H1 (cell line): ENCODE measurements around the gene SLC24A4. TPM values are rescaled to one million over a fixed set of nuclear protein-coding genes. Genes with fewer than 3 reads are reported as not detected.

ENCODE experiments used
- CTCF ChIA-PET: fragments of 300-600 bp; sonication (Branson Sonifier 250); formaldehyde crosslinking; loops from one replicate; lab custom pipeline; 2021; ENCODE audit not compliant: partially characterized antibody; lab: Charles Lee
- POLR2A ChIA-PET: fragments of 300-600 bp; sonication (Branson Sonifier 250); formaldehyde crosslinking; loops from one replicate; lab custom pipeline; 2021; ENCODE audit warnings: inconsistent platforms; ENCODE audit not compliant: partially characterized antibody; lab: Charles Lee
- DNase-seq, 2 experiments: peaks; one replicate each; pipeline versions ENCODE4 v3.0.0 to v3.0.0-alpha.2; 2010 to 2022; ENCODE audit warnings: low spot score in 2 of 2, low read depth in 1 of 2, mixed read lengths in 1 of 2
- FAIRE-seq: peaks from 2 replicates; lab custom pipeline; 2011; peaks lifted over from hg19 to GRCh38; lab: Jason Lieb, UNC
- H2AFZ ChIP-seq: 2 replicates; pipeline ENCODE4 v1.8.1; 2012; ENCODE audit warnings: low read length, inconsistent platforms
- H2AK5ac ChIP-seq: 2 replicates; pipeline ENCODE4 v1.6.1; 2013; ENCODE audit warnings: low read depth, low read length
- H2BK120ac ChIP-seq: replicated peaks from 2 replicates; pipeline ENCODE3; 2013; ENCODE audit warnings: low read depth, low read length, inconsistent platforms
- H2BK12ac ChIP-seq: 2 replicates; pipeline ENCODE4 v1.6.1; 2013; ENCODE audit warnings: low read depth, low read length
- H2BK15ac ChIP-seq: 2 replicates; pipeline ENCODE4 v1.6.1; 2013; ENCODE audit warnings: low read length
- H2BK20ac ChIP-seq: 2 replicates; pipeline ENCODE4 v1.6.1; 2013; ENCODE audit warnings: low read length
- H2BK5ac ChIP-seq: 2 replicates; pipeline ENCODE4 v1.6.1; 2013; ENCODE audit warnings: low read depth, low read length
- H3K14ac ChIP-seq: 2 replicates; pipeline ENCODE4 v1.6.1; 2013; ENCODE audit warnings: inconsistent platforms; ENCODE audit not compliant: insufficient read length
- H3K18ac ChIP-seq: 2 replicates; pipeline ENCODE4 v1.6.1; 2013; ENCODE audit warnings: low read length; ENCODE audit errors: extremely low read depth
- H3K23ac ChIP-seq: 2 replicates; pipeline ENCODE4 v1.6.1; 2013; ENCODE audit warnings: inconsistent platforms; ENCODE audit not compliant: insufficient read length
- H3K23me2 ChIP-seq: 2 replicates; pipeline ENCODE4 v1.6.1; 2013; ENCODE audit warnings: low read depth, low read length
- H3K27ac ChIP-seq: 2 replicates; pipeline ENCODE4 v1.6.1; 2011; ENCODE audit warnings: low read depth, low read length, inconsistent platforms
- H3K27me3 ChIP-seq, 4 experiments: replicated peaks in 1 of 4; 1 replicate in 1 of 4; 2 replicates in 3 of 4; pipeline versions ENCODE4 v1.6.1 to v1.8.1; 2011 to 2013; ENCODE audit warnings: low read length in 3 of 4, mild to moderate bottlenecking in 3 of 4, inconsistent platforms in 2 of 4, mixed read lengths in 2 of 4, moderate library complexity in 1 of 4; ENCODE audit not compliant: control insufficient read depth in 3 of 4, insufficient read depth in 3 of 4; ENCODE audit errors: extremely low read depth in 1 of 4
- H3K36me3 ChIP-seq, 4 experiments: 2 replicates each; pipeline versions ENCODE4 v1.6.1 to v1.8.1; 2011 to 2013; ENCODE audit warnings: mild to moderate bottlenecking in 4 of 4, low read length in 3 of 4, moderate library complexity in 2 of 4, control low read depth in 1 of 4, inconsistent platforms in 1 of 4; ENCODE audit not compliant: insufficient read depth in 4 of 4, control insufficient read depth in 2 of 4
- H3K4ac ChIP-seq: replicated peaks from 2 replicates; pipeline ENCODE3; 2013; ENCODE audit warnings: low read length, low read depth, mixed read lengths, inconsistent platforms; ENCODE audit not compliant: insufficient read length
- H3K4me1 ChIP-seq, 4 experiments: replicated peaks in 1 of 4; 1 replicate in 1 of 4; 2 replicates in 3 of 4; pipeline versions ENCODE4 v1.6.1 to v1.8.1; 2011 to 2013; ENCODE audit warnings: low read length in 3 of 4, inconsistent platforms in 2 of 4, mixed read lengths in 1 of 4; ENCODE audit not compliant: insufficient read depth in 4 of 4, control insufficient read depth in 3 of 4
- H3K4me2 ChIP-seq, 2 experiments: 2 replicates each; pipeline versions ENCODE4 v1.6.1 to v1.8.1; 2011 to 2013; ENCODE audit warnings: low read depth in 2 of 2, low read length in 2 of 2, control low read depth in 1 of 2, inconsistent platforms in 1 of 2, mild to moderate bottlenecking in 1 of 2; ENCODE audit not compliant: insufficient read depth in 1 of 2
- H3K4me3 ChIP-seq, 4 experiments: fragments of 200-600, 300-600 bp in 1 of 4; sonication (generic), shearing (Covaris generic), sonication (Bioruptor Twin) in 1 of 4; 2 replicates each; pipeline versions ENCODE4 v1.5.1 to v1.8.1; 2011 to 2016; ENCODE audit warnings: low read length in 4 of 4, low read depth in 3 of 4, control low read depth in 2 of 4, inconsistent platforms in 2 of 4, mild to moderate bottlenecking in 2 of 4, mixed read lengths in 1 of 4, moderate library complexity in 1 of 4; ENCODE audit not compliant: insufficient read depth in 2 of 4; ENCODE audit errors: extremely low read depth in 1 of 4
- H3K56ac ChIP-seq: replicated peaks from 2 replicates; pipeline ENCODE3; 2013; ENCODE audit warnings: low read depth, mild to moderate bottlenecking, mixed read lengths, low read length, inconsistent platforms; ENCODE audit not compliant: insufficient read length
- H3K79me1 ChIP-seq: 2 replicates; pipeline ENCODE4 v1.6.1; 2013; ENCODE audit warnings: low read depth, low read length, control low read depth
- H3K79me2 ChIP-seq, 2 experiments: 2 replicates each; pipeline versions ENCODE4 v1.6.1 to v1.8.1; 2012 to 2013; ENCODE audit warnings: low read length in 2 of 2, mild to moderate bottlenecking in 2 of 2, inconsistent platforms in 1 of 2; ENCODE audit not compliant: insufficient read depth in 2 of 2, control insufficient read depth in 1 of 2
- H3K9ac ChIP-seq, 4 experiments: replicated peaks in 1 of 4; 1 replicate in 1 of 4; 2 replicates in 3 of 4; pipeline versions ENCODE4 v1.6.1 to v1.8.1; 2011 to 2013; ENCODE audit warnings: low read depth in 3 of 4, low read length in 3 of 4, control low read depth in 2 of 4, mild to moderate bottlenecking in 2 of 4, moderate library complexity in 2 of 4, inconsistent platforms in 1 of 4; ENCODE audit errors: extremely low read depth in 1 of 4
- H3K9me3 ChIP-seq, 2 experiments: 2 replicates each; pipeline versions ENCODE4 v1.6.1 to v1.8.1; 2012 to 2013; ENCODE audit warnings: mild to moderate bottlenecking in 2 of 2, moderate library complexity in 2 of 2, control low read depth in 1 of 2, inconsistent platforms in 1 of 2, low read depth in 1 of 2, low read length in 1 of 2, mixed read lengths in 1 of 2; ENCODE audit not compliant: insufficient read depth in 2 of 2
- H4K20me1 ChIP-seq, 2 experiments: replicated peaks in 1 of 2; 2 replicates each; pipeline versions ENCODE3 to v1.8.1; 2011 to 2013; ENCODE audit warnings: inconsistent platforms in 2 of 2, low read length in 2 of 2, mild to moderate bottlenecking in 1 of 2; ENCODE audit not compliant: insufficient read depth in 2 of 2, control insufficient read depth in 1 of 2
- H4K5ac ChIP-seq: 2 replicates; pipeline ENCODE4 v1.6.1; 2013; ENCODE audit warnings: low read length, low read depth, mixed read lengths, inconsistent platforms; ENCODE audit not compliant: insufficient read length
- H4K8ac ChIP-seq: 2 replicates; pipeline ENCODE4 v1.8.0; 2013; ENCODE audit warnings: mild to moderate bottlenecking, moderate library complexity, low read length, inconsistent platforms; ENCODE audit not compliant: insufficient read depth; ENCODE audit errors: extremely low read depth
- H4K91ac ChIP-seq: replicated peaks from 2 replicates; pipeline ENCODE3; 2013; ENCODE audit warnings: low read length, mixed read lengths, inconsistent platforms; ENCODE audit not compliant: insufficient read length
- GABPA ChIP-seq: IDR thresholded peaks from 2 replicates; pipeline ENCODE4 v1.6.1; 2011; ENCODE audit warnings: mild to moderate bottlenecking, low read length, moderate library complexity, borderline replicate concordance; ENCODE audit not compliant: insufficient read depth
- JUND ChIP-seq: IDR thresholded peaks from 2 replicates; pipeline ENCODE4 v1.6.1; 2011; ENCODE audit warnings: mild to moderate bottlenecking, improper control_type of control experiment, low read length
- KDM4A ChIP-seq: IDR thresholded peaks from one replicate; pipeline ENCODE4 v1.7.1; 2012; ENCODE audit warnings: low read depth, mild to moderate bottlenecking, moderate library complexity, low read length, inconsistent platforms; ENCODE audit not compliant: severe bottlenecking
- NANOG ChIP-seq: IDR thresholded peaks from 2 replicates; pipeline ENCODE4 v1.6.1; 2011; ENCODE audit warnings: low read length, low read depth, mild to moderate bottlenecking, inconsistent platforms; ENCODE audit not compliant: insufficient read depth, poor library complexity, severe bottlenecking
- RNF2 ChIP-seq: fragments of 200-900, 300-1000 bp; sonication (generic); IDR thresholded peaks from 2 replicates; pipeline ENCODE4 v1.7.1; 2016; ENCODE audit warnings: borderline replicate concordance, low read depth, mild to moderate bottlenecking, antibody characterized with exemption, low read length; ENCODE audit not compliant: poor library complexity, severe bottlenecking; ENCODE audit errors: missing control alignments
- RXRA ChIP-seq: IDR thresholded peaks from 2 replicates; pipeline ENCODE4 v1.6.1; 2011; ENCODE audit warnings: low read depth, mild to moderate bottlenecking, low read length, moderate library complexity; ENCODE audit not compliant: insufficient read depth
- SAP30 ChIP-seq: fragments of 300-600 bp; sonication (generic); IDR thresholded peaks from 2 replicates; pipeline ENCODE4 v1.7.1; 2012; ENCODE audit warnings: low read length, moderate library complexity, mild to moderate bottlenecking, inconsistent platforms; ENCODE audit not compliant: insufficient read depth, insufficient replicate concordance
- SIX5 ChIP-seq: IDR thresholded peaks from 2 replicates; pipeline ENCODE4 v1.6.1; 2011; ENCODE audit warnings: mild to moderate bottlenecking, low read depth, low read length
- SP1 ChIP-seq: IDR thresholded peaks from 2 replicates; pipeline ENCODE4 v1.6.1; 2011; ENCODE audit warnings: low read depth, low read length
- SRF ChIP-seq: IDR thresholded peaks from 2 replicates; pipeline ENCODE4 v1.6.1; 2011; ENCODE audit warnings: mild to moderate bottlenecking, low read depth, low read length, moderate library complexity
- TEAD4 ChIP-seq: IDR thresholded peaks from 2 replicates; pipeline ENCODE4 v1.6.1; 2012; ENCODE audit warnings: low read depth, low read length, inconsistent platforms, mixed read lengths
- YY1 ChIP-seq: IDR thresholded peaks from 2 replicates; pipeline ENCODE4 v1.6.1; 2011; ENCODE audit warnings: low read depth, mild to moderate bottlenecking, low read length
- WGBS, 2 experiments: shearing (Covaris generic) in 1 of 2; methylation state at CpG; one replicate each; pipeline versions ENCODE4 v1.1.6 to v1.1.7; 2013 to 2015; ENCODE audit warnings: low lambda C conversion rate in 2 of 2, mixed read lengths in 2 of 2, inconsistent platforms in 1 of 2, low coverage in 1 of 2, missing lambda C conversion rate in 1 of 2; ENCODE audit not compliant: insufficient replicate concordance in 2 of 2, insufficient coverage in 1 of 2, insufficient read length in 1 of 2; ENCODE audit errors: extremely low coverage in 1 of 2, missing lambda C conversion rate in 1 of 2; 5-methylcytosine and 5-hydroxymethylcytosine counted together
- polyA plus RNA-seq, 7 experiments: library from polyadenylated mRNA; depleted of rRNA in 3 of 7; stranded (reverse) in 5 of 7; unstranded in 2 of 7; fragments of >200 nt in 5 of 7; fragments of 200-250 nt in 2 of 7; gene quantifications; 1 replicate in 5 of 7; 2 replicates in 1 of 7; 4 replicates in 1 of 7; pipeline versions ENCODE4 v1.2.1 to v1.2.3, GENCODE V29; 2011 to 2013; ENCODE audit warnings: missing spikeins in 2 of 7, mixed read lengths in 2 of 7
- total RNA-seq: library from RNA; stranded (reverse); fragmentation: NEBNext Ultra II Directional; extraction: Animal tissue kit (Norgen Biotek cat#: 25700); gene quantifications from 2 replicates; pipeline ENCODE4 v1.2.1, GENCODE V29; 2021
- TF ChIP-seq, protein P1 (sequence below): IDR thresholded peaks from 2 replicates; pipeline ENCODE4 v1.6.1; 2012; ENCODE audit warnings: inconsistent platforms

SLC24A4 gene
- total and polyA plus RNA-seq, 2 of the 8 experiments (the other 6 are each of a cell fraction or from before 2014, with no cell fraction given) = 0.27 to 0.89 TPM

DNA sequence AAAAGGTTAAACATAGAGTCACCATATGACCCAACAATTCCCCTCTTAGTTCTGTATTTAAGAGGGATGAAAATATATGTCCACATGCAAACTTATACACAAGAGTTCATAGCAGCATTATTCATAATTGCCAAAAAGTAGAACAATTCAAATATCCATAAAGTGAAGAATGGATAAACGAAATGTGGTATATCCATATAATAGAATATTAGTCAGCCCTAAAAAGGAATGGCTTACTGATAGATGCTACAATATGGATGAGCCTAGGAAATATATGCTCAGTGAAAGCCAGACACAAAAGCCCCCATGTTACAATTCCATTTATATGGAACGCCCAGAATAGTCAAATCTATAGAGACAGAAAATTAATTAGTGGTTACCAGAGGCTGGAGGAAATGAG lies 146.6 kb downstream of the SLC24A4 start:
- POLR2A ChIA-PET = no interaction called here

More for the DNA sequence above, 146.6 kb downstream of the SLC24A4 start:
- Histone ChIP-seq H2BK120ac (no peak overlapping the region), H3K23me2 (no peaks in the 10 kb centered on the region), H2BK15ac (no peak overlapping the region), H3K9ac (no peak overlapping the region), H3K4me3 (no peak overlapping the region), H4K20me1 (no peaks in the 10 kb centered on the region), H3K4me1 (peaks cover 5 to 14% (median 12%) of the 10 kb centered on the region in 4 experiments), H3K27me3 (no peaks in the 10 kb centered on the region), H3K23ac (no peak overlapping the region), H2AFZ (no peak overlapping the region)
- no peak for DNase-seq
- TF ChIP-seq NANOG (no peak), RNF2 (no peak), KDM4A (no peak), TEAD4 (no peak), SAP30 (no peak), YY1 (no peak), JUND (no peak), SRF (no peak), SP1 (no peak), GABPA (no peak), RXRA (no peak), SIX5 (no peak)
- TF ChIP-seq, protein P1, sequence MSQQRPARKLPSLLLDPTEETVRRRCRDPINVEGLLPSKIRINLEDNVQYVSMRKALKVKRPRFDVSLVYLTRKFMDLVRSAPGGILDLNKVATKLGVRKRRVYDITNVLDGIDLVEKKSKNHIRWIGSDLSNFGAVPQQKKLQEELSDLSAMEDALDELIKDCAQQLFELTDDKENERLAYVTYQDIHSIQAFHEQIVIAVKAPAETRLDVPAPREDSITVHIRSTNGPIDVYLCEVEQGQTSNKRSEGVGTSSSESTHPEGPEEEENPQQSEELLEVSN = no peak
- TF ChIP-seq, all 59 proteins: peak for 0
- Histone ChIP-seq H3K56ac (no peak overlapping the region), H3K79me2 (no peaks in the 10 kb centered on the region), H3K14ac (no peak overlapping the region), H3K36me3 (no peaks in the 10 kb centered on the region), H4K91ac (no peak overlapping the region), H3K4me2 (no peak overlapping the region), H2BK20ac (no peak overlapping the region), H3K79me1 (no peaks in the 10 kb centered on the region; the same call in 1 of the 2 replicates), H4K5ac (no peak overlapping the region), H2AK5ac (no peak overlapping the region), H3K18ac (no peak overlapping the region), H3K27ac (no peak overlapping the region), H3K4ac (no peak overlapping the region), H3K9me3 (no peaks in the 10 kb centered on the region; a peak in 1 of 4 replicates), H2BK12ac (no peak overlapping the region), H4K8ac (no peak overlapping the region), H2BK5ac (no peak overlapping the region)
- WGBS, 2 experiments = 90% methylated on average over 2 of the region's 2 CpGs; no CpG with 5 or more reads in 1 of the 2 experiments
- CTCF ChIA-PET = no interaction called here
- FAIRE-seq = no peak
